Measurements from ENCODE around the gene VWA3A. TPM values are rescaled to one million over a fixed set of nuclear protein-coding genes. Genes with fewer than 3 reads are reported as not detected.
"Not testable (repeated sequence)": the region's sequence is repeated elsewhere in the genome, so short reads cannot be mapped to it uniquely, and the experiment has no call there.

The VWA3A gene
- total RNA-seq, 4 donors from 2014 or later: 0.17 to 2.0 TPM; not detected in 2

GRCh38 chr16:22147853-22148252 is 55.5 kb downstream of the VWA3A start:
- WGBS, 2 donors: 62 to 64% methylated on average over 9 of the region's 9 CpGs
- no peak overlapping the region for H3K4me3 ChIP-seq (ENCODE audit: low read depth, poor library complexity, severe bottlenecking)
- DNase-seq (ENCODE audit: low spot score in 2 of 2): no peak
- intact Hi-C loops (cut with DNase I; ENCODE audit: low total_unique reads): no loop called here
- TF ChIP-seq CTCF (IDR thresholded peaks at IDR 0.05) (no peak), POLR2A (IDR thresholded peaks at IDR 0.05) (no peak)

- WGBS, 2 donors: 79 to 86% methylated on average over 7 of the region's 7 CpGs
- DNase-seq (ENCODE audit: low spot score in 2 of 2): no peak
- H3K4me3 ChIP-seq (ENCODE audit: low read depth, poor library complexity, severe bottlenecking): no peak overlapping the region
- intact Hi-C loops (cut with DNase I; ENCODE audit: low total_unique reads): no loop called here
- TF ChIP-seq CTCF (IDR thresholded peaks at IDR 0.05) (no peak), POLR2A (IDR thresholded peaks at IDR 0.05) (no peak)
Measured at GRCh38 chr16:22151246-22151998, 59.1 kb downstream of the VWA3A start.

- no peak overlapping the region for H3K4me3 ChIP-seq (ENCODE audit: low read depth, poor library complexity, severe bottlenecking)
- DNase-seq (ENCODE audit: low spot score in 2 of 2): no peak
- WGBS, 2 donors: 87 to 92% methylated on average over 11 of the region's 11 CpGs
- TF ChIP-seq POLR2A (IDR thresholded peaks at IDR 0.05): no peak
- TF ChIP-seq CTCF (IDR thresholded peaks at IDR 0.05): no peak
- intact Hi-C loops (cut with DNase I; ENCODE audit: low total_unique reads): no loop called here
Measured at GRCh38 chr16:22152316-22152715, 60.0 kb downstream of the VWA3A start.

GRCh38 chr16:22153078-22153477 is 60.7 kb downstream of the VWA3A start:
- not testable (repeated sequence) for DNase-seq (ENCODE audit: low spot score in 2 of 2)
- WGBS, 2 donors: 83 to 84% methylated on average over 7 of the region's 7 CpGs

GRCh38 chr16:22161401-22161800 is 69.1 kb downstream of the VWA3A start:
- intact Hi-C loops (cut with DNase I; ENCODE audit: low total_unique reads): no loop called here
- H3K4me3 ChIP-seq (ENCODE audit: low read depth, poor library complexity, severe bottlenecking): no peak overlapping the region
- DNase-seq (ENCODE audit: low spot score in 2 of 2): no peak
- TF ChIP-seq POLR2A (IDR thresholded peaks at IDR 0.05) (no peak), CTCF (IDR thresholded peaks at IDR 0.05) (no peak)

More at GRCh38 chr16:22153078-22153477, 60.7 kb downstream of the VWA3A start:
- intact Hi-C loops (cut with DNase I; ENCODE audit: low total_unique reads); H3K4me3 ChIP-seq (ENCODE audit: low read depth, poor library complexity, severe bottlenecking): not testable (repeated sequence)

GRCh38 chr16:22161999-22162655 is 69.8 kb downstream of the VWA3A start, which contains the start of gene SDR42E2:
Gene SDR42E2, plus strand, starts transcription at chr16:22162506. Its CDS starts 3,077 bp downstream, at chr16:22165583.
- no peak within 1 kb of the TSS for H3K4me3 ChIP-seq (ENCODE audit: low read depth, poor library complexity, severe bottlenecking)
- WGBS, 2 donors: 6 to 8% methylated on average over 26 to 40 of the region's 40 CpGs
- intact Hi-C loops (cut with DNase I; ENCODE audit: low total_unique reads): no loop called here
- no peak for DNase-seq (ENCODE audit: low spot score in 2 of 2)
- TF ChIP-seq CTCF (IDR thresholded peaks at IDR 0.05): no peak
- TF ChIP-seq POLR2A (IDR thresholded peaks at IDR 0.05): no peak

Measured in lower leg skin (tissue), 4 donors.